ES-I3 (cell line): Measurements from ENCODE around the gene LIPT2.
"Not testable (repeated sequence)": the region's sequence is repeated elsewhere in the genome, so short reads cannot be mapped to it uniquely, and the experiment has no call there.

ENCODE experiments used
- H3K36me3 ChIP-seq: 2 replicates; pipeline ENCODE4 v1.6.1; 2013; ENCODE audit warnings: mild to moderate bottlenecking, low read length, control low read depth, moderate library complexity; ENCODE audit not compliant: insufficient read depth
- H3K4me1 ChIP-seq: 2 replicates; pipeline ENCODE4 v1.6.1; 2013; ENCODE audit warnings: mild to moderate bottlenecking, control low read depth, low read length; ENCODE audit not compliant: insufficient read depth
- H3K9ac ChIP-seq: 2 replicates; pipeline ENCODE4 v1.6.1; 2013; ENCODE audit warnings: low read depth, mild to moderate bottlenecking, low read length, moderate library complexity
- H3K9me3 ChIP-seq: 2 replicates; pipeline ENCODE4 v1.6.1; 2013; ENCODE audit warnings: mild to moderate bottlenecking, low read length, moderate library complexity; ENCODE audit not compliant: control insufficient read depth, insufficient read depth

The LIPT2 gene

DNA sequence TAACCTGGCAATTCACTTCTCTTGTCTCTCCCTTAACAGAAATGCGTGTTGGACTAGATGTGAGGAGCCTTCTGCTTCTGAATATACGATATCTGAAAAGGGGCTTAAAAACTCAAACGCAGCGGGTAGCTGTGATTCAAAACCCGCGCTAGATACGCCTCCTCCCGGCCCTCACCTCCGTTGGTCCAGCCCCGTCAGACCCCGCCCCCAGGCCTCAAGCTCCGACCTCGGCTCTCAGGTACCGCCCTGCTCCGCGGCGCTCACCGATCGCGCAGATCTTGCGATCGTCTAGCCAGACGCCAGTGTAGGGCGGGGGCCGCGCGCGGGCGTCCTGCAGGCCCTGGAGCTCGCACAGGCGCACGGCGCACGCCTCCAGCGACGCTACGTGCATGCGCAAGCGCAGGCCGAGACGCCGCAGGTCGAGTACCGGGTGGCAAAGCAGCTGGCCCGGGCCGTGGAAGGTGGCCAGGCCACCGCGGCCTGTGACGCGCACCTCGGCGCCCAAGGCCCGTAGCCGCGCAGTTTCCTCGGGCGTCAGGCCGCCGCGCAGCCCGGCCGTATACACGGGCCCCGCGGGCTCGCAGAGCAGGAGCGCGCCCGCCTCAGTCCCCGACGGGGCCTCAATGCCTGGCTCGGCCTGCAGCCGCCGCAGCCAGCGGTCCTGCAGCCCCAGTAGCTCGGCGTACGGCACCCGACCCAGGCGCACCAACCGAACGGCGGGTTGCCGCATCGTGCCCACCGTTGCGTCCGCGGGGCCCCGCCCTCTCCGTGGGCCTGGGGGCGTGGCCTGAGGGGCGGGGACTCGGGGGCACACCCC, at the start of gene LIPT2:
TSS of gene LIPT2 (minus strand) at position 751 of the 817 bp plus-strand sequence. CDS start at position 730, 21 bp downstream.
- H3K4me1 ChIP-seq, result peaks cover 6% of the 10 kb centered on the region
- H3K9ac ChIP-seq, result peak within 1 kb of the TSS; percentile 96
- no peaks in the 10 kb centered on the region for H3K36me3 ChIP-seq
- peaks cover 3% of the 10 kb centered on the region; the same call in 1 of the 2 replicates for H3K9me3 ChIP-seq

DNA sequence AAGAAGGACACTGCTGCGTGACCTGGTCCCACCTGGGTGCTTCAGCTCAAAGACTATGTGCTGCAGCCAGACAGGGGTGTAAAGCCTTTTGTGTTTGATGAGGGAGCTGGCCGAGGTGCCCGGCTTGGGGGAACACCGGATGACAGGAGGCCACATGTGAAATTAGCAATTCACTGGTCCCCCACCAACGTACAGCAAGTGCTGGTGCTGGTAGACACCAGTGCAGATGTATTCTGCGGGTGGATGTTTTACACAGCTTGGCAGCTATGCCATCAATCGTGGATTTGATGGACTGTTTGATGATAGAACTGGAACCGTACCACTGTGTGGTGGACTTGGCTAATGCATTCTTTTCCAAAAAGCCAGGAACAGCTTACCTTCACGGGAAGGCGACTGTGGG, 47.9 kb upstream of the LIPT2 start:
- no peaks in the 10 kb centered on the region for H3K36me3 ChIP-seq
- H3K9me3 ChIP-seq, result peaks cover 11% of the 10 kb centered on the region
- H3K4me1 ChIP-seq, result no peaks in the 10 kb centered on the region
- no peak overlapping the region for H3K9ac ChIP-seq

DNA sequence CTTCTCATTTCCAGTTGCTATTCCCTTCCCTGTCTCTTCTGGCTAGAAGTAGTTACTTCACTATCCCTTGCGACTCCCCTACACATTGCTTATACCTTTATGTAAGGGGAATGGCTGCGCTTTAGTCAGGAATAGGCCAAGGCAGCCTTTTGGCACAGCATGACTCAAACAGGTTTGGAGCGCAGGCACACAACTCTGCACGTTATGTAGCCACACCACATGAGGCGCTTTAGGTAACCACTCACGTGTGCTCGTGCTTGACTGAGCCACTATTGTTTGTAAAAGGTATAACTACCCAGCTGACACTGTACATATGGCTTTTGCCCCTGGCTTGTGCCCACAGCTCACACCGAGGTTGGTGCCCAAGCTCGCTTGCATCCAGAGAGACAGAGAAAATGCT, 46.7 kb upstream of the LIPT2 start:
- H3K36me3 ChIP-seq, result no peaks in the 10 kb centered on the region
- no peaks in the 10 kb centered on the region for H3K4me1 ChIP-seq
- H3K9me3 ChIP-seq, result peaks cover 11% of the 10 kb centered on the region
- no peak overlapping the region for H3K9ac ChIP-seq

DNA sequence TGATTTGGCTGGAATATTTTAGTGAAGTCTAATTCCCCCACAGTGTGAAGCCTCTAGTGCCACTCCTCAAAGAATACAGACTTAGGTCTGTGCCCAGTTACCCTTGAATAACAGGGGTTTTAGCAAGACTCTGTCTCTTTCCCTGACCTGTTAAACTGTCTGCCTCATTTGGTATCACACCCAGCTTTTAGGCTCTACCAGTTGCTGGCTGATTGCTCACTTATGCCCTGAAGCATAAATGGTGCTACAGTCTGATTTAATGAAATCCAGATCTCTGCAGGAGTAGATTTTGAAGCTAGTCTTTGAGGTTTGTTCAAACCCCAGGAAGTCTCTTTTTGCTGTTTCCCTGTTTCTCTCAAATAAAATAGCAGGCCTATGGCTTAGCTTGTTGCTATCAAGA, 45.2 kb upstream of the LIPT2 start:
- Histone ChIP-seq H3K9ac (no peak overlapping the region), H3K9me3 (peaks cover 5% of the 10 kb centered on the region), H3K4me1 (0 out of 2 replicates have a peak, but pooled peaks cover 4% of the 10 kb centered on the region), H3K36me3 (no peaks in the 10 kb centered on the region)

DNA sequence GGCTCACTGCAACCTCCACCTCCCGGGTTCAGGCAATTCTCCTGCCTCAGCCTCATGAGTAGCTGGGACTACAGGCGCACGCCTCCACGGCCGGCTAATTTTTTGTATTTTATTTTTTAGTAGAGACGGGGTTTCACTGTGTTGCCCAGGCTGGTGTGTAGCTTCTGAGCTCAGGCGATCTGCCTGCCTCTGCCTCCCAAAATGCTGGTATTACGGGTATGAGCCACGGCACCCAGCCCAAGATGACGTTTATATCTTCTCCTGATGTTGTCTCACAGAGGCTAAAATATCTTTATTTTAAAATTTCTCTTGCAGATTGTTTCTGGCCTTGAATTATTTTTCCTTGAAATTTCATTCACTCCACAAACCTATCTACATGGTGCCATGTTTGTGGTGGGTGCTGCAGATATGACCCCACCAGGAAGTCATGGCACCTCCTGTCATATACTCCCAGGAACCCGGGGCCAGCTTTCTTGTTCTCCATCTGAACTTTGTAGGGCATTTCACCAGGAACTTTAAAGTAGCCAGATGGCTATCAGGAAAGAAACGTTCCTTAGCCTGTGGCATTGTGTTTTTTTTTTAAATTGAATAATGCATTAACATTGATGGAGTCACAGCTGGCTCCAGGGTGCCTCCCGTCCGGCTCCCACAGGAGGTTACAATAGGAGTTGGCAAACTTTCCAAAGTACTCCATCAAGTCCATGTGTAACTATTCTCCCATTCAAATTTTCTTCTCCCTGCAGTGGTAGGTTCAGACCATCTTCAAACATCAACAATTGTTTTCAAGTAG, 42.0 kb upstream of the LIPT2 start:
- Histone ChIP-seq H3K36me3 (no peaks in the 10 kb centered on the region), H3K9ac (no peak overlapping the region), H3K4me1 (0 out of 2 replicates have a peak, but pooled peaks cover 4% of the 10 kb centered on the region)

GRCh38 chr11:74534946-74535275, 41.4 kb upstream of the LIPT2 start:
- not testable (repeated sequence) for H3K9me3 ChIP-seq

More for the DNA sequence above, 42.0 kb upstream of the LIPT2 start:
- peaks cover 2% of the 10 kb centered on the region for H3K9me3 ChIP-seq

DNA sequence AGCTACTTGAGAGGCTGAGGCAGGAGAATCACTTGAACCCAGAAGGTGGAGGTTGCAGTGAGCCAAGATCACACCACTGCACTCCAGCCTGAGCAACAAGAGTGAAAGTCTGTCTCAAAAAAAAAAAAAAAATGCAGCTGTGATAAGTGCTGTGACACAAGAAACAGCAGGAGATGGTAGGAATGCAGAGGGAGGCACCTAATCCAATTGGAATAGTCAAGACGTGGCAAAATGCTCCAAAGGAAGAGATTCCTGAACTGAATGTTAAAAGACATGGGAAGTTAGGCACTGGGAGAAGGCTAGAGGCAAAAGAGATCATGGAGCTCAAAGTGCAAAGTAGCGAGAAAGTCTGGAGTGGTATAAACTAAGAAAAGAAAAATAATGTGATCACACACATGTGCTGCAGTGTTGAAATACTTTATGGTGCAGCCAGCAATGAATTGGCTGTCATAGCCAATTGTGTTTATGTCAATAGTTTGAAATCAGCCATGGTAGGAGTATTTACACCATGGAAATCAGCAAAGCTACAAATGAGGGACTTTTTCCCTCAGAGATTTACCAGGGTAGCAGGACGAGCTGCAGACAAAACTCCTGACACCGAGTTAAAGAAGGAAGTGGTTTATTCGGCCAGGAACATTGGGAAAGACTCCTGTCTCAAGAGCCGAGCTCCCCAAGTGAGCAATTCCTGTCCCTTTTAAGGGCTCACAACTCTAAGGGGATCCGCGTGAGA, 40.9 kb upstream of the LIPT2 start:
- Histone ChIP-seq H3K4me1 (0 out of 2 replicates have a peak, but pooled peaks cover 4% of the 10 kb centered on the region), H3K9me3 (no peaks in the 10 kb centered on the region), H3K36me3 (no peaks in the 10 kb centered on the region), H3K9ac (no peak overlapping the region)

More at GRCh38 chr11:74534946-74535275, 41.4 kb upstream of the LIPT2 start:
- not testable (repeated sequence) for H3K9ac ChIP-seq, H3K36me3 ChIP-seq, H3K4me1 ChIP-seq

DNA sequence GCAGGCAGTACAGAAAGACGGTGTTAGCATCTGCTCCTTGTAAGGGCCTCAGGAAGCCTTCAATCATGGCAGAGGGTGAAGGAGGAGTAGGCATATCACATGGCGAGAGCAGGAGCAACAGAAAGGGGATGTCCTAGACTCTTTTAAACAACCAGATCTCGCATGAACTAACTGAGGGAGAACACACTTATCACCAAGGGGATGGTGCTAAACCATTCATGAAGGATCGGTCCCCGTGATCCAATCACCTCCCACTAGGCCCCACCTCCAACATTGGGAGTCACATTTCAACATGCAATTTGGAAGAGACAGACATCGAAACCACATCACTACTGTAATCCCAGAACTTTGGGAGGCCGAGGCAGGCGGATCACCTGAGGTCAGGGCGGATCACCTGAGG, 39.9 kb upstream of the LIPT2 start:
- H3K9ac ChIP-seq, result no peak overlapping the region
- no peaks in the 10 kb centered on the region for H3K36me3 ChIP-seq
- H3K9me3 ChIP-seq, result no peaks in the 10 kb centered on the region
- 0 out of 2 replicates have a peak, but pooled peaks cover 4% of the 10 kb centered on the region for H3K4me1 ChIP-seq

GRCh38 chr11:74532501-74533246, 39.1 kb upstream of the LIPT2 start:
- Histone ChIP-seq H3K4me1 (0 out of 2 replicates have a peak, but pooled peaks cover 4% of the 10 kb centered on the region), H3K9ac (no peak overlapping the region), H3K9me3 (no peaks in the 10 kb centered on the region), H3K36me3 (no peaks in the 10 kb centered on the region)

GRCh38 chr11:74524978-74525377, 31.5 kb upstream of the LIPT2 start:
- H3K9ac ChIP-seq, result no peak overlapping the region
- no peaks in the 10 kb centered on the region for H3K36me3 ChIP-seq
- no peaks in the 10 kb centered on the region for H3K9me3 ChIP-seq
- no peaks in the 10 kb centered on the region for H3K4me1 ChIP-seq

DNA sequence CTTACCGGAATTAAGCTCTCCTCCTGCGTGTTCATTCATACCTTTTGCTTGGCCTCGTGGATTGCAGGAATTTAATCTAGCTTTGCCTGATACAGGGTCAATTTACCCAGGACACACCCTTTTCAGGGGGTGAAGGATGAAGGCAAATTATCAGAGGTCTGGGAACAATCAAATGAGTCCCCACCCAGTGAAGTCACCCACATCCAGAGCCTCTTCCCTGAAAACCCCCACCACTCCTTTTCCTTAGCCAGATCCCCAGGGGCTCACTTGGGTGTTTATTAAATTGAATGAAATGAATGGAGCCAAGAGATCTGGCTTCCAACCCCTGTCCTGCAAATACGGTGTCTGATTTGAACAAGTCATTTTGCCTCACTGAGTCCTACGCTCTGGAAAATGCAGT, 31.0 kb upstream of the LIPT2 start:
- Histone ChIP-seq H3K4me1 (no peaks in the 10 kb centered on the region), H3K9me3 (no peaks in the 10 kb centered on the region), H3K9ac (no peak overlapping the region), H3K36me3 (no peaks in the 10 kb centered on the region)

- Histone ChIP-seq H3K9me3 (no peaks in the 10 kb centered on the region), H3K4me1 (no peaks in the 10 kb centered on the region), H3K36me3 (no peaks in the 10 kb centered on the region), H3K9ac (no peak overlapping the region)
These were observed 29.3 kb upstream of the LIPT2 start for GRCh38 chr11:74522776-74523175.

- Histone ChIP-seq H3K4me1 (no peaks in the 10 kb centered on the region), H3K9ac (no peak overlapping the region), H3K9me3 (no peaks in the 10 kb centered on the region), H3K36me3 (no peaks in the 10 kb centered on the region)
These were observed 28.2 kb upstream of the LIPT2 start for GRCh38 chr11:74521666-74522252.
